CD8-positive, alpha-beta memory T cell (primary cell): ENCODE data around the gene SLC35B4. TPM values are rescaled to one million over a fixed set of nuclear protein-coding genes. Genes with fewer than 3 reads are reported as not detected.

Source experiments
- CTCF ChIA-PET: fragments of 350-600 bp; sonication (Branson Sonifier 250); formaldehyde crosslinking; loops from one replicate; lab custom pipeline; 2021; ENCODE audit warnings: antibody characterized with exemption; lab: Charles Lee
- POLR2A ChIA-PET: fragments of 350-600 bp; sonication (Branson Sonifier 250); formaldehyde crosslinking; loops from one replicate; lab custom pipeline; 2021; ENCODE audit warnings: antibody characterized with exemption; lab: Charles Lee
- DNase-seq, 5 donors: peaks; one replicate each; pipeline versions ENCODE4 v3.0.0 to v3.0.0-alpha.2; 2020 to 2022; ENCODE audit warnings: mixed read lengths in 1 of 5
- H3K27ac ChIP-seq: one replicate; pipeline ENCODE4 v1.7.0; 2013; ENCODE audit warnings: low read depth, mild to moderate bottlenecking, low read length, moderate library complexity
- H3K27me3 ChIP-seq: 2 replicates; pipeline ENCODE4 v1.7.0; 2013; ENCODE audit warnings: low read length, mild to moderate bottlenecking; ENCODE audit not compliant: insufficient read depth, poor library complexity, severe bottlenecking
- H3K36me3 ChIP-seq: 2 replicates; pipeline ENCODE4 v1.7.0; 2013; ENCODE audit warnings: mild to moderate bottlenecking, low read length, moderate library complexity; ENCODE audit not compliant: insufficient read depth
- H3K4me1 ChIP-seq: 2 replicates; pipeline ENCODE4 v1.7.0; 2013; ENCODE audit warnings: mild to moderate bottlenecking, low read length, moderate library complexity; ENCODE audit not compliant: insufficient read depth
- H3K4me3 ChIP-seq: 2 replicates; pipeline ENCODE4 v1.7.0; 2013; ENCODE audit warnings: mild to moderate bottlenecking, low read length
- H3K9me3 ChIP-seq: 2 replicates; pipeline ENCODE4 v1.7.0; 2013; ENCODE audit warnings: mild to moderate bottlenecking, low read length
- H3K27ac Mint-ChIP-seq, 8 donors: one replicate each; pipeline ENCODE4 v1.8.0; 2020 to 2021; ENCODE audit warnings: mixed read lengths in 8 of 8, mild to moderate bottlenecking in 6 of 8, inconsistent platforms in 3 of 8, moderate library complexity in 3 of 8
- H3K27me3 Mint-ChIP-seq, 2 donors: one replicate each; pipeline ENCODE4 v1.8.0; 2020 to 2021; ENCODE audit warnings: mixed read lengths in 2 of 2, mild to moderate bottlenecking in 1 of 2, moderate library complexity in 1 of 2
- H3K36me3 Mint-ChIP-seq, 3 donors: one replicate each; pipeline ENCODE4 v1.8.0; 2020 to 2021; ENCODE audit warnings: mixed read lengths in 3 of 3, inconsistent platforms in 1 of 3, mild to moderate bottlenecking in 1 of 3
- H3K4me1 Mint-ChIP-seq, 3 donors: one replicate each; pipeline ENCODE4 v1.8.0; 2020 to 2021; ENCODE audit warnings: mixed read lengths in 3 of 3, inconsistent platforms in 1 of 3, mild to moderate bottlenecking in 1 of 3
- H3K4me3 Mint-ChIP-seq, 7 donors: one replicate each; pipeline ENCODE4 v1.8.0; 2020 to 2021; ENCODE audit warnings: mixed read lengths in 7 of 7, mild to moderate bottlenecking in 6 of 7, moderate library complexity in 4 of 7, inconsistent platforms in 2 of 7
- H3K9me3 Mint-ChIP-seq, 5 donors: one replicate each; pipeline ENCODE4 v1.8.0; 2020 to 2022; ENCODE audit warnings: mixed read lengths in 5 of 5, mild to moderate bottlenecking in 3 of 5, moderate library complexity in 2 of 5, inconsistent platforms in 1 of 5
- polyA plus RNA-seq: library from polyadenylated mRNA; unstranded; fragments of 300-500 nt; fragmentation: Illumina TruSeq; gene quantifications from one replicate; pipeline ENCODE4 v1.2.3, GENCODE V29; 2021
- total RNA-seq, 2 experiments: library from RNA; stranded (reverse); gene quantifications; one replicate each; pipeline ENCODE4 v1.2.3, GENCODE V29; 2021

Gene SLC35B4
- total and polyA plus RNA-seq, 3 experiments from 2014 or later, result 18.6 to 20.5 (median 20.3) TPM

DNA sequence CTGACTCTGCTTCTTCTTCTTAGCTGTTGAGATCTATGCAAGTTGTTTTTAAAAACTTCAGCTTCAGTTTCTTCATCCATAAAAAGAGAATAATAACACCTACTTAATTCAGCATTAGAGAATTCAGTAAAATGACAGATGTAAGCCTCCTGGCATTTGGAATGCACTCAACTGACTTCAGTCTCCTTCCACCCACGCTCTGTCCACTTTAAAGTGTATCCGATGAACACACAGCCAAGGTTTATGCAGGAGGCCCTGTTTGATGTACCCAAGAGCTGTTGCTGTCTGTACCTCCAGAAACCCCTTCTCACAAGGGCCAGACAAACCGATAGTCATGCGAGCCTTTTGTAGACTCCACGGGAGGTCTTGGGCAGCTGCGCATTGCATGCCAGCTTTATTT is 27.1 kb upstream of the SLC35B4 start:
- Histone ChIP-seq H3K9me3 (no peaks in the 10 kb centered on the region), H3K27ac (no peak overlapping the region), H3K36me3 (no peaks in the 10 kb centered on the region), H3K27me3 (no peaks in the 10 kb centered on the region), H3K4me3 (no peak overlapping the region), H3K4me1 (no peaks in the 10 kb centered on the region)
- no peak for DNase-seq
- ChIA-PET POLR2A (no interaction called here), CTCF (no interaction called here)
- no peaks in the 10 kb centered on the region for H3K4me1 Mint-ChIP-seq
- H3K27ac Mint-ChIP-seq, result no peak overlapping the region
- H3K4me3 Mint-ChIP-seq, result no peak overlapping the region
- H3K36me3 Mint-ChIP-seq, result peaks cover 0 to 11% (median 0%) of the 10 kb centered on the region in 3 donors
- H3K27me3 Mint-ChIP-seq, result peaks cover 14 to 59% of the 10 kb centered on the region in 2 donors
- peaks cover 0 to 3% (median 0%) of the 10 kb centered on the region in 5 donors for H3K9me3 Mint-ChIP-seq

DNA sequence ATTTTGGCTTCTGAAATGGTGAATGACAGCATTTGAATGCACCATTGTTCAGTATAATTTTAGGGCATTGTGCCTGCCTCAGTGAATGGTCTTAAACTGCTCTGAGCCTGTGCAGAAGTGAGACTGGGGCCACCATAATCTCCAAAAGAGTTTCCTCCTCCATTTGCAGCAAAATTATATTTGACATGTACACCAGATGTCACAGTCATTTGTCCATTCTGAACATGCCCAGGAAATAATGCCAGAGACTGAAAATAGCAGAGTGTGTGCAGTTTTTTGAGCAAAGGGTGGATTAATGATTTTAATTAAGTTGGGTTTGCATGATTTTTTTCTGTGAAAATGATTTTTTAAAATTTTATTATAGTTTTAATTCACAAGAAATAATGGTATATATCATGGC is 26.4 kb upstream of the SLC35B4 start:
- Histone ChIP-seq H3K9me3 (no peaks in the 10 kb centered on the region), H3K4me1 (no peaks in the 10 kb centered on the region), H3K27me3 (no peaks in the 10 kb centered on the region), H3K36me3 (no peaks in the 10 kb centered on the region), H3K4me3 (no peak overlapping the region), H3K27ac (no peak overlapping the region)
- Mint-ChIP-seq H3K27ac (no peak overlapping the region), H3K36me3 (peaks cover 0 to 12% (median 0%) of the 10 kb centered on the region in 3 donors), H3K4me3 (no peak overlapping the region), H3K9me3 (peaks cover 0 to 3% (median 0%) of the 10 kb centered on the region in 5 donors), H3K27me3 (peaks cover 14 to 56% of the 10 kb centered on the region in 2 donors), H3K4me1 (no peaks in the 10 kb centered on the region)
- no peak for DNase-seq
- ChIA-PET POLR2A (no interaction called here), CTCF (no interaction called here)

DNA sequence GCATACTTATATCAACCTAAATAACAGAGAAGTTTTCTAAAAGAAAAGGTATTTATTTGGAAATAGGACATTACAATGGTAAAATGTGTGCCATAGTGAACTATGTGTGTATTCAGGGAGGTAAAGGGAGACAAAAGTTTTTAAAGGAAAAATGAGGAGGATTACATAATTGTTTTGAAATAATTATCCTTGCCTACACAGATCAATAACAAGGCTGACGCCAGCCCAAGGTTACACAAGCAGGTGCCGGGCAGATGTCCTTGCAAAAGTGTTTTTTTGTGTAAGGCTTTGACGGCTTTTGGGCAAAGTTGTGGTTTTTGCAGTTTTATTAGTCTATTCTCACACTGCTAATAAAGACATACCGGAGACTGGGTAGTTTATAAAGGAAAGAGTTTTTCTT is 22.7 kb upstream of the SLC35B4 start:
- Histone ChIP-seq H3K4me3 (no peak overlapping the region), H3K27ac (no peak overlapping the region), H3K9me3 (no peaks in the 10 kb centered on the region), H3K36me3 (no peaks in the 10 kb centered on the region), H3K27me3 (no peaks in the 10 kb centered on the region), H3K4me1 (no peaks in the 10 kb centered on the region)
- no peaks in the 10 kb centered on the region for H3K4me1 Mint-ChIP-seq
- peaks cover 0 to 8% (median 0%) of the 10 kb centered on the region in 3 donors for H3K36me3 Mint-ChIP-seq
- H3K27ac Mint-ChIP-seq, result no peak overlapping the region
- no peak for DNase-seq
- H3K9me3 Mint-ChIP-seq, result peaks cover 0 to 2% (median 0%) of the 10 kb centered on the region in 5 donors
- POLR2A ChIA-PET, result no interaction called here
- H3K27me3 Mint-ChIP-seq, result peaks cover 7 to 40% of the 10 kb centered on the region in 2 donors
- H3K4me3 Mint-ChIP-seq, result no peak overlapping the region
- CTCF ChIA-PET, result no interaction called here

DNA sequence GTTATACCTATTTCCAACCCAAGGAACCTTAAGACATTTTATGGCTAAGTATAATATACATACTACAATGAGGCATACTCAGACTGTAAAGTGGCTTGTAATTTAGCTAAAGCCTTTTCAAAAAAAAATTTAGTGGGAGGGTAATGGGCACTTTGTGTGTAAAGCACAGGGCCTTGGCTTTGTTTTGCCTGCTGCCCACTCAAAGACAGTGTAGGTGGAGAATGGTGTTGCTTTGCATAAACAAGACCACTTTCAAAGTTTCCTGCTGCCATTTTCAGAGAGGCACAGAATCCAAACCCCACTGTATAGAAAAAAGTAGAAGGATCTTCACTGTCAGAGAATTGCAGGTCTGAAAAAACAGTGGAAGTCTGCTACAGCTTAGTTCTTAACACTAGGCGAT is 21.2 kb upstream of the SLC35B4 start:
- Histone ChIP-seq H3K27me3 (no peaks in the 10 kb centered on the region), H3K36me3 (no peaks in the 10 kb centered on the region), H3K4me1 (no peaks in the 10 kb centered on the region), H3K4me3 (no peak overlapping the region), H3K9me3 (no peaks in the 10 kb centered on the region), H3K27ac (no peak overlapping the region)
- H3K27ac Mint-ChIP-seq, result no peak overlapping the region
- ChIA-PET CTCF (interaction anchor here (0.7 kb wide), 1 partner anchor 16 kb away, joined by 3 read pairs; no protein-coding TSS in a partner anchor), POLR2A (no interaction called here)
- no peak for DNase-seq
- peaks cover 7 to 43% of the 10 kb centered on the region in 2 donors for H3K27me3 Mint-ChIP-seq
- no peaks in the 10 kb centered on the region for H3K4me1 Mint-ChIP-seq
- H3K36me3 Mint-ChIP-seq, result peaks cover 0 to 8% (median 0%) of the 10 kb centered on the region in 3 donors
- no peak overlapping the region for H3K4me3 Mint-ChIP-seq
- H3K9me3 Mint-ChIP-seq, result peaks cover 0 to 2% (median 0%) of the 10 kb centered on the region in 5 donors

DNA sequence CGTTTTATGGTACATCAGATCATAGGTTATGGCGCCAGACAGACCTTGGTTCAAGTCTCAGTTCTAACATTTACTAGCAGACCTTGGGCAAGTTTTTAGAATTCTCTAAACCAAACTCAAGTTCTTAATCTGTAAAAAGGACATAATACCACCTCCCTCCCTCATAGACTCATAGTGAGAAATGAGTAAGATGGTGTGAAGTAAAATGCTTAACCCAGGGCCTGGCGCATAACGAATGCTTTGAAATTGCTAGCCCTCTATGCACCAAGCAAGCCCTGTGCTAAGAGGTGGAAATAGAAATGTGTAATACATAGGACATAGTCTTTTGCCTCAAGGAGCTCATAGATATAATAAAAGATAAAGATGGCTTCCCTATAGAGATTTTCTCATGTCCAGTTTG is 17.7 kb upstream of the SLC35B4 start:
- no peaks in the 10 kb centered on the region for H3K4me1 Mint-ChIP-seq

DNA sequence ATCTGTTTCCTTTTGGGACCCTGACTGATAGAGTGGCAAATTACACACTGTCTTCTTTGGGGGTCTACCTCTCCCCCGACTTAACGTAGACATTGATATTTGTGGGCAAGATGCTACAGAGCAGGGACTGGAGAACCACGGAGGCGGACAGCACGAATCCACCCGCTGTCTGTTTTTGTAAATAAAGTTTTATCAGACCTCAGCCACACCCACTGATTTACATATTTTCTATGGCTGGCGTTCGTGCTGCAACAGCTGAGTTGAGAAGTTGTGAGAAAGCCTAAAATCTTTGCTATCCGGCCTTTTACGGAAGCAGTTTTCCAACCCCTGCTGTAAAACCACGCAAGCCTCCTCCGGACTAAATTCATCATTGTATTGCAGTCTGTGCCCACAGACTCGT is 17.2 kb upstream of the SLC35B4 start:
- Mint-ChIP-seq H3K4me3 (no peak overlapping the region), H3K9me3 (peaks cover 0 to 2% (median 0%) of the 10 kb centered on the region in 5 donors), H3K4me1 (no peaks in the 10 kb centered on the region), H3K36me3 (peaks cover 0 to 2% (median 0%) of the 10 kb centered on the region in 3 donors), H3K27ac (no peak overlapping the region), H3K27me3 (peaks cover 17 to 36% of the 10 kb centered on the region in 2 donors)
- Histone ChIP-seq H3K9me3 (no peaks in the 10 kb centered on the region), H3K27ac (no peak overlapping the region), H3K27me3 (peaks cover 4% of the 10 kb centered on the region), H3K4me3 (no peak overlapping the region), H3K36me3 (no peaks in the 10 kb centered on the region), H3K4me1 (no peaks in the 10 kb centered on the region)
- CTCF ChIA-PET, result no interaction called here
- POLR2A ChIA-PET, result no interaction called here
- no peak for DNase-seq

More for the DNA sequence above, 17.7 kb upstream of the SLC35B4 start:
- no peak overlapping the region for H3K27ac Mint-ChIP-seq
- Histone ChIP-seq H3K4me1 (no peaks in the 10 kb centered on the region), H3K36me3 (no peaks in the 10 kb centered on the region), H3K4me3 (no peak overlapping the region), H3K27ac (no peak overlapping the region), H3K9me3 (no peaks in the 10 kb centered on the region), H3K27me3 (peaks cover 4% of the 10 kb centered on the region)
- H3K27me3 Mint-ChIP-seq, result peaks cover 15 to 36% of the 10 kb centered on the region in 2 donors
- H3K9me3 Mint-ChIP-seq, result peaks cover 0 to 2% (median 0%) of the 10 kb centered on the region in 5 donors
- H3K4me3 Mint-ChIP-seq, result no peak overlapping the region
- H3K36me3 Mint-ChIP-seq, result peaks cover 0 to 7% (median 0%) of the 10 kb centered on the region in 3 donors
- CTCF ChIA-PET, result no interaction called here
- POLR2A ChIA-PET, result no interaction called here
- no peak for DNase-seq

DNA sequence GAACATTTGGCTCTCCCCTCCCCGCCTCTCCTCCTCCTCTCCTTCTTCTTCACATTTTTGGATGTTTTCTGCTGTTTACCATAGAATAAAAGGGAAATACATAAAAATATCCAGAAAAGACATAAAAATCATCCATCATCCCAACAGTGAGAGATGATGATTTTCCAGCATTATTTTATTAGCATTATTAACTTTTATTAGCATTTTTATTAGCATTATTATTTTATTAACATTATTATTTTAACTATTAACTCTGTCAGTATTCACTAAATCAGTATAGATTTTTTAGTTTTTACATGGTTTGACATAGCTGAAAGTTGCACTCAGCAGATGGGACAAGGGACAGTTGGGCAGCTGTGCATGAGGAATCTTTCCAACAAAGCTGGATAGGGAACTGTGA is 16.2 kb upstream of the SLC35B4 start:
- H3K4me1 Mint-ChIP-seq, result peaks cover 0 to 6% (median 2%) of the 10 kb centered on the region in 3 donors
- POLR2A ChIA-PET, result no interaction called here
- no peak overlapping the region for H3K27ac ChIP-seq
- peaks cover 18 to 37% of the 10 kb centered on the region in 2 donors for H3K27me3 Mint-ChIP-seq
- H3K4me3 ChIP-seq, result no peak overlapping the region
- H3K36me3 ChIP-seq, result no peaks in the 10 kb centered on the region
- DNase-seq, result no peak
- peaks cover 0 to 2% (median 0%) of the 10 kb centered on the region in 5 donors for H3K9me3 Mint-ChIP-seq
- H3K36me3 Mint-ChIP-seq, result no peaks in the 10 kb centered on the region
- no peaks in the 10 kb centered on the region for H3K4me1 ChIP-seq
- H3K27me3 ChIP-seq, result peaks cover 4% of the 10 kb centered on the region
- no peak overlapping the region for H3K27ac Mint-ChIP-seq
- no peaks in the 10 kb centered on the region for H3K9me3 ChIP-seq
- CTCF ChIA-PET, result no interaction called here
- H3K4me3 Mint-ChIP-seq, result no peak overlapping the region

DNA sequence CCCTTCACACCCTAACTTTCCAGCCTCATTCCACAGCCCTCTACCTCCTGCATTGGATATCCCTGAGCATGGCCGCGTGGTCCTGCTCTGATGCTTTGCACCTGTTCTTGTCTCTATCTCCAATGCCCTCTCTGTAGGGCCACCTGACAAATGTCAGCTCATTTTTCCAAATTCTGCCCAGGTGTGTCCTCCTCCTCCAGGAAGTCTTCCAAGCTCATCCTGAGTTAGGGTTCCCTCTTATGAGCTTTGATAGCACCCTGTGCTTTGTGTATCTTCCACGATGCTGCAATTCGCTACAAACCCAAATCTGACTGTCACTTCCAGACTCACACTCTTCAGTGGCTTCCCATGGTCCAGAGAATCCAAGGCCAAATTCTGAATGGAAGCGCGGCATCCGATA is 14.7 kb upstream of the SLC35B4 start:
- peaks cover 18 to 44% of the 10 kb centered on the region in 2 donors for H3K27me3 Mint-ChIP-seq
- H3K4me1 Mint-ChIP-seq, result peaks cover 0 to 8% (median 5%) of the 10 kb centered on the region in 3 donors
- no peaks in the 10 kb centered on the region for H3K36me3 ChIP-seq
- H3K27me3 ChIP-seq, result peaks cover 4% of the 10 kb centered on the region
- no peak overlapping the region for H3K27ac Mint-ChIP-seq
- no peak overlapping the region for H3K4me3 Mint-ChIP-seq
- CTCF ChIA-PET, result no interaction called here
- no peak for DNase-seq
- no peaks in the 10 kb centered on the region for H3K9me3 ChIP-seq
- POLR2A ChIA-PET, result no interaction called here
- no peaks in the 10 kb centered on the region for H3K9me3 Mint-ChIP-seq
- no peaks in the 10 kb centered on the region for H3K36me3 Mint-ChIP-seq
- no peaks in the 10 kb centered on the region for H3K4me1 ChIP-seq
- H3K27ac ChIP-seq, result no peak overlapping the region
- H3K4me3 ChIP-seq, result no peak overlapping the region
